Neural crest cell (in vitro differentiated cells): ENCODE results near the gene VIPR2. TPM values are rescaled to one million over a fixed set of nuclear protein-coding genes. Genes with fewer than 3 reads are reported as not detected.

ENCODE experiments used
- DNase-seq: peaks from one replicate; pipeline ENCODE4 v3.0.0; 2021; ENCODE audit warnings: low read depth, mixed read lengths, low spot score
- H3K27ac Mint-ChIP-seq: one replicate; pipeline ENCODE4 v1.8.0; 2021; ENCODE audit warnings: mild to moderate bottlenecking, mixed read lengths; ENCODE audit not compliant: unreplicated experiment
- H3K27me3 Mint-ChIP-seq: 2 replicates; pipeline ENCODE4 v1.8.0; 2021; ENCODE audit warnings: low read depth, mild to moderate bottlenecking, mixed read lengths
- H3K36me3 Mint-ChIP-seq: 2 replicates; pipeline ENCODE4 v1.8.0; 2021; ENCODE audit warnings: low read depth, mild to moderate bottlenecking, mixed read lengths
- H3K4me1 Mint-ChIP-seq: 2 replicates; pipeline ENCODE4 v1.8.0; 2021; ENCODE audit warnings: mixed read lengths
- H3K4me3 Mint-ChIP-seq: one replicate; pipeline ENCODE4 v1.8.0; 2021; ENCODE audit warnings: mild to moderate bottlenecking, mixed read lengths
- H3K9me3 Mint-ChIP-seq: 2 replicates; pipeline ENCODE4 v1.8.0; 2021; ENCODE audit warnings: mixed read lengths
- total RNA-seq: library from RNA; stranded (reverse); gene quantifications from 2 replicates; pipeline ENCODE4 v1.2.1, GENCODE V29; 2021
- TF ChIP-seq, protein P1 (sequence below): fragments of 200-600 bp; sonication (generic); conservative IDR thresholded peaks from 2 replicates; pipeline ENCODE4 v1.5.0; 2021; ENCODE audit warnings: antibody characterized with exemption, mild to moderate bottlenecking

VIPR2 gene
- total RNA-seq, 1 donor from 2014 or later: 0.16 TPM

DNA sequence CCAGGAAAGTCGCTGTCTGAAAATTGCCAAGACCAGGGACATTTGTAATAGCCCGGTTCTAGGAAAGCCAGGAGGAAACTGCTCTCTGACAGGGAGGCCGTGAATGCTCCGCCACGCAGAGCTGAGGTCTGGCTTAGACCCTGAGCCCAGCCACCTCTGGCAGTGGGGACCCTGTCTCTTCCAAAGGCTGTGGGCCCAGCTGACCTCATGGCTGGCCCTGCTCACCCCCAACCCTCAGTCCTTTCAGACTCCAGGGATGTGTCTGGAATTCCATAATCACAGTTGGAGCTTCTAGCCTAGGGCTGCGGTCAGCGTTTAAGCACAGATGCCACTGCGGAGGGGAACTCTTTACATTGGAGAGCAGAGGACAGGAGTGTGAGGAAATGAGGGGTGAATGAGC, 6.6 kb upstream of the VIPR2 start:
- Mint-ChIP-seq H3K36me3 (no peaks in the 10 kb centered on the region), H3K4me3 (no peak overlapping the region), H3K27ac (no peak overlapping the region), H3K9me3 (no peaks in the 10 kb centered on the region), H3K4me1 (no peaks in the 10 kb centered on the region), H3K27me3 (peaks cover 7% of the 10 kb centered on the region)
- TF ChIP-seq, protein P1, sequence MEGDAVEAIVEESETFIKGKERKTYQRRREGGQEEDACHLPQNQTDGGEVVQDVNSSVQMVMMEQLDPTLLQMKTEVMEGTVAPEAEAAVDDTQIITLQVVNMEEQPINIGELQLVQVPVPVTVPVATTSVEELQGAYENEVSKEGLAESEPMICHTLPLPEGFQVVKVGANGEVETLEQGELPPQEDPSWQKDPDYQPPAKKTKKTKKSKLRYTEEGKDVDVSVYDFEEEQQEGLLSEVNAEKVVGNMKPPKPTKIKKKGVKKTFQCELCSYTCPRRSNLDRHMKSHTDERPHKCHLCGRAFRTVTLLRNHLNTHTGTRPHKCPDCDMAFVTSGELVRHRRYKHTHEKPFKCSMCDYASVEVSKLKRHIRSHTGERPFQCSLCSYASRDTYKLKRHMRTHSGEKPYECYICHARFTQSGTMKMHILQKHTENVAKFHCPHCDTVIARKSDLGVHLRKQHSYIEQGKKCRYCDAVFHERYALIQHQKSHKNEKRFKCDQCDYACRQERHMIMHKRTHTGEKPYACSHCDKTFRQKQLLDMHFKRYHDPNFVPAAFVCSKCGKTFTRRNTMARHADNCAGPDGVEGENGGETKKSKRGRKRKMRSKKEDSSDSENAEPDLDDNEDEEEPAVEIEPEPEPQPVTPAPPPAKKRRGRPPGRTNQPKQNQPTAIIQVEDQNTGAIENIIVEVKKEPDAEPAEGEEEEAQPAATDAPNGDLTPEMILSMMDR: no peak
- no peak for DNase-seq

DNA sequence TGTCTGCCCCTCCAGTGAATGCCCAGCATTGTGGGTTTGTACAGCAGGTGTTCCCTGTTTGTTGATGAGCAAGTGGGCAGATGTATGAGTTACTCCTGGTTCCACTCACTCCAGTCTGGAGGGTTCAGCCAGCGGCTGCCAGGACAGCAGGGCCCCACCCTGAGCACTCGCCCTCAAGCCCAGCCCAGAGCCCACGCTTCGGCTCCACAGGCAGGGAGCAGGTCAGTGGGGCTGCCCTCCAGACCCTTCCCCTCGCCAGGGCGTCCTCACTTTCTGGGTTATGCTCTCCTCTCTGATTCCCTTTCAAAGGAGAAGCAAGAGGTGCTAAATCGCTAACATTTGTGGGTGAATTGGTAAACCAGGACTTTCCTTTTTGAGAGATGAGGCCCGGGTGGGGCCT, 4.8 kb upstream of the VIPR2 start:
- H3K27ac Mint-ChIP-seq: no peak overlapping the region
- TF ChIP-seq, protein P1: no peak
- no peak for DNase-seq
- H3K4me3 Mint-ChIP-seq: no peak overlapping the region
- no peaks in the 10 kb centered on the region for H3K36me3 Mint-ChIP-seq
- no peaks in the 10 kb centered on the region for H3K4me1 Mint-ChIP-seq
- no peaks in the 10 kb centered on the region for H3K9me3 Mint-ChIP-seq
- peaks cover 12% of the 10 kb centered on the region for H3K27me3 Mint-ChIP-seq

DNA sequence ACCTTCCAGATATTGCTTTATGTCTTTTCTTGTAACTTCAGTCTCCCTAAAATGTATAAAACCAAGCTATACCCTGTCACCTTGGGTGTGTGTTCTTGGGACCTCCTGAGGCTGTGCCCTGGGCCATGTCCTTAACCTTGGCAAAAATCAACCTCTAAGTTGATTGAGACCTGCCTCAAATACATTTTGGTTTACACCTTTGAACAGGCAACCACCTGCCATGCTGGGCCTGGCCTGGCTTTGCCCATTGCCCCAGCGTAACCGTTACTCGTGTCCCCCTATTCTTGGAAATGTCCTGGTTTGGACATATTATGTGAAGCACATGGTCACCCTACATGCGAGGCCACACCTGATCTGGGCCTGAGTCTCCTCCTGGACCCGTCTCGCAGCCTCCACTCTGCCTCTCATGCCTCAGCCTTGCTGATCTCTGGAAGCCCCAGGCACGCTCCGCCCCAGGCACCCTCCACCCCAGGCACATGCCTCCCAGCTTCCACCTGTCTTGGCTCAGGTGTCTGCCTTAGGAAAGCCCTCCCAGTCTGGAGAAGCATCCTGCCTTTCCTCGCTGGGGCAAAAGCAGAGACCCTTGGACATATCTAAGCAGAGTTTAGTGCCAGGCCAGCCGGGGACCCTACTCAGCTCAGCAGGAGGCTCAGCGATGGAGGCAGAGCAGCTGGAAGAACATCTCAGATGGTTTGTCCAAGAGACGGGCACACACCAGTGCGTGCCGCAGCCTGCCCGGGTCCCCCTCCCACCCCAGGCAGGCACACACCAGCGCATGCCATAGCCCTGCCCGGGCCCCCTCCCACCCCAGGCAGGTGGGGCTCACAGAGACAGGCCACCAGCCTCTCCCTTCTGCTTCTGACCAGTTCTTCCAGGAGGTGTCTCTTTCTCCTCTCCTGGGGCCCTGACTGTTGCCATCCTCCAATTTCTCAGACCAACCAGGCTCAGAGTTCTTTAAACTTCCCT, 4.0 kb upstream of the VIPR2 start:
- Mint-ChIP-seq H3K36me3 (no peaks in the 10 kb centered on the region), H3K9me3 (no peaks in the 10 kb centered on the region), H3K4me1 (peaks cover 5% of the 10 kb centered on the region), H3K27me3 (peaks cover 18% of the 10 kb centered on the region), H3K27ac (peak overlapping the region; percentile 5), H3K4me3 (no peak overlapping the region)
- DNase-seq: no peak
- TF ChIP-seq, protein P1: no peak

DNA sequence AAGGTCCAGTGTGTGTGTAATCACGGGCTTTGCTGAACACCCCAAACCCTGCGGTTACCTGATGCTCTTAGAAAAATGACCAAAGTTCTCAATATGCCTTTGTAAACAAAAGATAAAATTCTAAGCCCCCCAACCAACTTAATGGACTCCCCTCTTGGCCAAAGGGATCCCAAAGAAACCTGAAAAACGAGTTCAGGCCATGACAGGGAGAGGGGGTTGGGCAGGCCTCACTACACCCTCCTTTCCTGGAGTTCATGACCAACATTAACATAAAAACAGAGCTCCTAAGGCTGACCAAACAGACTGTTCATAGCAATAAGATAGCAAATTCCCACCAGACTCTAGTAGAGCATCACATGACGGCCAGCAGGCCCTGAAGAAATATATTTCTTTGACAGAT, 3.0 kb upstream of the VIPR2 start:
- Mint-ChIP-seq H3K36me3 (no peaks in the 10 kb centered on the region), H3K9me3 (no peaks in the 10 kb centered on the region), H3K27ac (no peak overlapping the region), H3K4me1 (peaks cover 5% of the 10 kb centered on the region), H3K4me3 (no peak overlapping the region), H3K27me3 (peaks cover 29% of the 10 kb centered on the region)
- TF ChIP-seq, protein P1: no peak
- no peak for DNase-seq

DNA sequence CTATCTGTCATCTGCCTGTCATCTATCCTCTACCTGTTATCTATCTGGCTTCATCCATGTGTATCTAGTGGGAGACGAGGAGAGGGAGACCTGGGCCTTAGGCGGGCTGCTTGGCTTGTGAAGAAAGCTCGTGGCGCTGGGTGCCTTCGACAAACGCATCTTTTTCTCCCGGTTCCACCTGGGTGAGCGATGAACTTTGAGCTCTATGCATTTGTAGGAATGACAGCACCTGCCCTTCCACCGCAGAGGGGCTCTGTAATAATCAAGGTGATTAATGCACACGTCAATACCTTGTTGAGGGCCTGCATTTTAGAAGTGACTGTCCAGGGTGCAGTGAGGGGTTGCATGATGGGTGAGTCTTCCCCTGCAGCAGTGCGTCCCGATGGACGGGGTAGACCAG, 2.6 kb upstream of the VIPR2 start:
- no peak overlapping the region for H3K4me3 Mint-ChIP-seq
- no peak overlapping the region for H3K27ac Mint-ChIP-seq
- no peaks in the 10 kb centered on the region for H3K9me3 Mint-ChIP-seq
- TF ChIP-seq, protein P1: no peak
- peaks cover 33% of the 10 kb centered on the region for H3K27me3 Mint-ChIP-seq
- no peaks in the 10 kb centered on the region for H3K36me3 Mint-ChIP-seq
- H3K4me1 Mint-ChIP-seq: peaks cover 5% of the 10 kb centered on the region
- no peak for DNase-seq
